PC-3 (cell line): ENCODE measurements around the gene SMIM5. TPM values are rescaled to one million over a fixed set of nuclear protein-coding genes. Genes with fewer than 3 reads are reported as not detected.
A peak's percentile ranks its signal among the peaks of the same experiment; 100 is the strongest.

ENCODE experiments used
- ATAC-seq: fragments of 200-7000 bp; cut with Tn5 transposase; 2 replicates; pipeline ENCODE4 v1.9.1; 2020; ENCODE audit warnings: mild to moderate bottlenecking, moderate library complexity
- BruUV-seq: library from RNA; stranded (reverse); fragments of 400-500 nt; replicated peaks from 2 replicates; lab custom pipeline; 2021; lab: Mats Ljungman, UMichigan
- CTCF ChIA-PET: fragments of 300-600 bp; sonication (Branson Sonifier 250); formaldehyde crosslinking; loops from one replicate; lab custom pipeline; 2022; ENCODE audit warnings: antibody characterized with exemption; lab: Charles Lee
- POLR2A ChIA-PET: fragments of 300-600 bp; sonication (Branson Sonifier 250); formaldehyde crosslinking; loops from one replicate; lab custom pipeline; 2022; ENCODE audit warnings: antibody characterized with exemption; ENCODE audit not compliant: unreplicated experiment; lab: Charles Lee
- DNase-seq: peaks from one replicate; pipeline ENCODE4 v3.0.0-alpha.2; 2015
- H2AFZ ChIP-seq: fragments of 300-600 bp; sonication (generic); 2 replicates; pipeline ENCODE4 v1.6.0; 2016; ENCODE audit warnings: antibody characterized with exemption, low read length
- H3F3A ChIP-seq: fragments of 300-600 bp; sonication (generic); one replicate; pipeline ENCODE4 v1.6.0; 2017; ENCODE audit warnings: antibody characterized with exemption, low read length, control low read depth, mild to moderate bottlenecking; ENCODE audit not compliant: unreplicated experiment
- H3K27ac ChIP-seq: fragments of 300-600 bp; sonication (generic); 2 replicates; pipeline ENCODE4 v1.5.1; 2016; ENCODE audit warnings: mild to moderate bottlenecking, low read length
- H3K27me3 ChIP-seq: fragments of 300-600 bp; sonication (generic); 2 replicates; pipeline ENCODE4 v1.6.1; 2016; ENCODE audit warnings: low read length, mixed read lengths
- H3K36me3 ChIP-seq: fragments of 300-600 bp; sonication (generic); 2 replicates; pipeline ENCODE4 v1.6.1; 2016; ENCODE audit warnings: low read depth, mixed run types, low read length, mixed read lengths
- H3K4me1 ChIP-seq: fragments of 300-600 bp; sonication (generic); 2 replicates; pipeline ENCODE4 v1.5.1; 2016; ENCODE audit warnings: low read length; ENCODE audit not compliant: insufficient read depth
- H3K4me2 ChIP-seq: fragments of 300-600 bp; sonication (generic); 2 replicates; pipeline ENCODE4 v1.6.0; 2016; ENCODE audit warnings: low read length
- H3K4me3 ChIP-seq: fragments of 300-600 bp; sonication (generic); 2 replicates; pipeline ENCODE4 v1.5.1; 2016; ENCODE audit warnings: mild to moderate bottlenecking, low read length, mixed read lengths
- H3K79me2 ChIP-seq: fragments of 300-600 bp; sonication (generic); 2 replicates; pipeline ENCODE4 v1.6.1; 2017; ENCODE audit warnings: low read length, mixed read lengths
- H3K9ac ChIP-seq: fragments of 300-600 bp; sonication (generic); 2 replicates; pipeline ENCODE4 v1.6.0; 2016; ENCODE audit warnings: mild to moderate bottlenecking, low read length
- H3K9me2 ChIP-seq: fragments of 300-600 bp; sonication (generic); replicated peaks from 2 replicates; pipeline ENCODE4 v1.6.1; 2016; ENCODE audit warnings: mixed run types, low read length, mixed read lengths
- H3K9me3 ChIP-seq: fragments of 300-600 bp; sonication (generic); 2 replicates; pipeline ENCODE4 v1.6.1; 2016; ENCODE audit warnings: low read length, mixed read lengths
- H4K20me1 ChIP-seq: fragments of 300-600 bp; sonication (generic); 2 replicates; pipeline ENCODE4 v1.6.1; 2016; ENCODE audit warnings: low read length, mixed read lengths
- CTCF ChIP-seq: fragments of 300-600 bp; sonication (generic); conservative IDR thresholded peaks from 2 replicates; pipeline ENCODE4 v1.5.1; 2017; ENCODE audit warnings: antibody characterized with exemption, low read depth, mild to moderate bottlenecking, low read length
- EZH2 ChIP-seq: fragments of 300-600 bp; sonication (generic); IDR thresholded peaks from one replicate; pipeline ENCODE4 v1.6.1; 2017; ENCODE audit warnings: antibody characterized with exemption, mild to moderate bottlenecking, low read length; ENCODE audit not compliant: unreplicated experiment
- EZH2phosphoT487 ChIP-seq: fragments of 300-600 bp; sonication (generic); IDR thresholded peaks from 2 replicates; pipeline ENCODE4 v1.6.1; 2018; ENCODE audit warnings: mild to moderate bottlenecking, antibody characterized with exemption, low read length, borderline replicate concordance
- intact Hi-C: fragments of 100-400 bp; cut with micrococcal nuclease; formaldehyde crosslinking; loops from 2 replicates; pipeline ENCODE4 v1.9.0; 2023
- total RNA-seq: library from RNA; depleted of rRNA; stranded (reverse); fragments of >200 nt; gene quantifications from 2 replicates; pipeline ENCODE4 v1.2.3, GENCODE V29; 2014

SMIM5 gene
- total RNA-seq, 1 experiment from 2014 or later: 2.3 TPM

DNA sequence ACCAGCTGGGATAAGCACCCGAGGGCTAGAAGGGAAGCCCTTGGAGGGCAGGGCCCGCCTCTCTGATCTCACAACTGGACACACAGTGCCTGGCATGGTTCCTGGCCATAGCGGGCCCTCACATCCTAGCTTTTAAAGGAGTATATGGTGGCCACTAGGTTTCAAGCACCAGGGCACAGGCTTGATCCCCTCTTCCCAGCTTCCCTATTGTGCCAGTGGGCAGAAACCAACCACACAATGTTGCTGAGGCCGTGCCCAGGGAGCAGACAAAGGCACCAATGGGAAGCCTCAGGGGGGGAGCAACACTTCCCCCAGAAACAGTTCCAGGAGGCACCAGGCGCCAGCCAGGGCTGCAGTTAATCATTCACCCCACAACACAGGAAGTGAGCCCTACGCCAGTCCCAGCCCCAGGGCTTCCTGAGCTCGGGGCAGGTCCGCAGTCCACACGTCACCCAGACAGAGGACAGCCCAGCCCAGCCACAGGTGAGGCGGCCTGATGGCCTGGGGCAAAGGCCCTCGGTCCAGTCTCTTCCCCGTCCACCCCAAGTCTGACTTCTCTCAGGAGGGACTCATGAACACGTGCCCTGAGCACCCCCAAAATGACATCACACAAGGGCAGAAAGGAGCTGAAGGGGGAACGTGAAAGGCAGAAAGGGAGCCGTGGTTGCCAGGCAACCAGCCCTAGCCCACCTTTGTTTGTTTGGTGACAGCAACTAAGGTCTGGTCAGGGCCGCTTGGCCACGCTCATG is 12.8 kb downstream of the SMIM5 start:
- ChIA-PET CTCF (interaction anchor here (0.7 to 3.0 kb wide), 5 partner anchors 11 to 102 kb away, joined by 3 to 58 read pairs (median 4); partner anchors contain the start of genes ITGB4 and SMIM5), POLR2A (interaction anchor here (0.6 to 1.0 kb wide), 4 partner anchors 12 to 167 kb away, joined by 3 to 7 read pairs (median 5); partner anchors contain the start of gene SMIM5)
- intact Hi-C loops: no loop called here
- Histone ChIP-seq H3K9ac (peak overlapping the region; percentile 86), H3K9me2 (no peaks in the 10 kb centered on the region), H4K20me1 (no peaks in the 10 kb centered on the region), H3K9me3 (no peaks in the 10 kb centered on the region), H3K36me3 (0 out of 2 replicates have a peak, but pooled peaks cover 9% of the 10 kb centered on the region), H3F3A (no peaks in the 10 kb centered on the region), H2AFZ (no peak overlapping the region; the same call in 1 of the 2 replicates), H3K4me1 (peaks cover 45% of the 10 kb centered on the region), H3K79me2 (no peaks in the 10 kb centered on the region), H3K27ac (peak overlapping the region; percentile 94), H3K4me2 (peak overlapping the region; percentile 72), H3K4me3 (peak overlapping the region; percentile 6; the same call in 1 of the 2 replicates), H3K27me3 (no peaks in the 10 kb centered on the region)
- TSS peak; percentile 88 for BruUV-seq
- TF ChIP-seq EZH2 (no peak), EZH2phosphoT487 (no peak), CTCF (no peak)
- ATAC-seq (peak; percentile 89), DNase-seq (peak; percentile 95)

- no TSS peak for BruUV-seq
These were observed 13.4 kb downstream of the SMIM5 start for GRCh38 chr17:75646638-75646992.

More at GRCh38 chr17:75646638-75646992, 13.4 kb downstream of the SMIM5 start:
- TF ChIP-seq CTCF (no peak), EZH2 (no peak), EZH2phosphoT487 (no peak)
- POLR2A ChIA-PET: interaction anchor here (0.6 to 1.0 kb wide), 2 partner anchors 14 to 166 kb away, joined by 4 to 6 read pairs; partner anchors contain the start of gene SMIM5
- ATAC-seq (no peak), DNase-seq (no peak)
- CTCF ChIA-PET: interaction anchor here (0.7 to 3.0 kb wide), 3 partner anchors 11 to 101 kb away, joined by 3 to 58 read pairs (median 4); partner anchors contain the start of gene SMIM5
- H3K36me3 ChIP-seq: 0 out of 2 replicates have a peak, but pooled peaks cover 10% of the 10 kb centered on the region
- H3K27me3 ChIP-seq: no peaks in the 10 kb centered on the region
- H3F3A ChIP-seq: no peaks in the 10 kb centered on the region
- peak overlapping the region; percentile 86 for H3K9ac ChIP-seq
- H3K9me2 ChIP-seq: no peaks in the 10 kb centered on the region
- no peaks in the 10 kb centered on the region for H3K9me3 ChIP-seq
- intact Hi-C loops: no loop called here
- peak overlapping the region; percentile 72 for H3K4me2 ChIP-seq
- no peak overlapping the region; the same call in 1 of the 2 replicates for H2AFZ ChIP-seq
- H3K4me1 ChIP-seq: peaks cover 45% of the 10 kb centered on the region
- H3K27ac ChIP-seq: peak overlapping the region; percentile 94
- no peak overlapping the region for H3K4me3 ChIP-seq
- no peaks in the 10 kb centered on the region for H3K79me2 ChIP-seq
- H4K20me1 ChIP-seq: no peaks in the 10 kb centered on the region
